HG02884 (cell line): Measurements from ENCODE around the gene CELA3A.

ENCODE experiments used
- ATAC-seq: cut with Tn5 transposase; IDR thresholded peaks from one replicate; pipeline ENCODE4 v1.9.1; 2021; ENCODE audit warnings: mild to moderate bottlenecking, moderate library complexity; ENCODE audit not compliant: unreplicated experiment

CELA3A gene

DNA sequence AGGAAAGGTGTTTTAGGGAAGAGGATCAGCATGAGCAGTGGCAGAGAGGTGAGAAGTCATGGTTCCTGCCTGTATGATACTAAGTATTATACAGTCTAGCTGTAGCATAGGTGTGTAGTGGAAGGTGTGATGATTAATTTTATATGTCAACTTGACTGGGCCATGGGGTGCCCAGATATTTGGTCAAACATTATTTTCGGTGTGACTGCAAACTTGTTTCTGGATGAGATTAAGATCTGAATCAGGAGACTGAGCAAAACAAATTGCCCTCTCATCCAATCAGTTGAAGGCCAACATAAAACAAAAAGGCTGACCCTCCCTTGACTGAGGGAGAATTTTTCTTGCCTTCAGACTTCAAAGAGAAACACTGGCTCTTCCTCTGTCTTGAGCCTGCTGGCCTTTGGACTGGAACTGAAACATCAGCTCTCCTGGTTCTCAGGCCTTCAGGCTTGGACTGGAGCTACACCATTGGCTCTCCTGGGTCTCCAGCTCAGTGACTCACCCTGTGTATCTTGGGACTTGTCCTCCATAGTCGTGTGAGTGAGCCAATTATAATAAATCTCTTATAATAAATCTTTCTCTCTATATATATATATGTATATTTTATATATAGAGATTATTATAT lies 44.3 kb downstream of the CELA3A start:
- no peak for ATAC-seq

DNA sequence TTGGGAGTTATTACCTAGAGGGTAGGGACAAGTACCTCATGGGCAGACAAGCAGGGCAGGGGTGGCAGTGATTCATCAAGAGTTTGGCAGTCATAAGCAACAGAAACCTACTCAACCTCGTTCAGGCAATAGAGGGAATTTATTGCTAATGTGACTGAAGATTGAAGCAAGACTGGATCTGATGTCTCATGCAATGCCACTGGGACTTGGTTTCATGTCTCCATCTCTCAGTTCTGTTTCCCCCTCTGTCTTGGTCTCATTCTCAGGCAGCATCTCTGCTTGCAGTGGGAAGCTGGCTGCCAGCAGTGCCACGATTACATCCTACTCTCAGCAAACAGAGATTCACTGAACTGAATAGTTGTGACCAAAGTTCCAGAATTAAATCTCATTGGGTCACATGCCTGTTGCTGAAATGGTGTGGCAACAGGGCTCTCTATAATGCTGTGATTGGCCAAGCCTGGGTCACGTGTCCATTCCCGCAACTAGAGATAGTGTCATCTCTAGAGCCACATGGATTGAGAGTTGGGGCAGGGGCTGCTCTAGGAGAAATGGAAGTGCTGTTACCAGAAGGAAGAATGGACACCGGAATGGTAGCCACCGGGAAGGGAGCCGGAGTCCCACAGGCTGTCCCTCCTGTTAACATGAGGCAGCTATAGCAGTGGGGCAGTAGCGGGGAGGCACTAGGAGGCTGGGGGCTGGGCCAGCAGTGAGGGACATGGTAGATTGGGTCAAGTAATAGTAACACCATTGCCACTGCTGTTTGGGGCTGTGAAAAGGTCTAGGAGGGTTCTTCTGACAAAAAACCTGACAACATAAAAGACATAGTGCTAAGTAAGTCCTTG lies 47.1 kb downstream of the CELA3A start:
- no peak for ATAC-seq

DNA sequence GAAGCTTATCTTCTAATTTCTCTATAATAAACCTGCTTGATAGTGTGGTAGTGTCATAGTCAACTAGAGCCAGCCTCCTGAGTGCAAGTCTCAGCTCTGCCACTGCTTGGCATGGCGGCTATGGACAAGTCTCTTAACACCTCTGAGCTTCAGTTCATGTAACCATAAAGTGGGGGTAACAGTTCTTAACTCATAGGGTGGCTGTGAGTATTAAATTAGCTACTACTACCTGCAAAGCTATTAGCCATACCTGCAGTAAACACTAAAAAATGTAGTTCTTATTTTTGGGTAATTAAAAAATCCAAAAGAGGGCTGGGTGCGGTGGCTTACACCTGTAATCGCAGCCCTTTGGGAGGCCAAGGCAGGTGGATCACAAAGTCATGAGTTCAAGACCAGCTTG lies 48.9 kb downstream of the CELA3A start:
- ATAC-seq: no peak

DNA sequence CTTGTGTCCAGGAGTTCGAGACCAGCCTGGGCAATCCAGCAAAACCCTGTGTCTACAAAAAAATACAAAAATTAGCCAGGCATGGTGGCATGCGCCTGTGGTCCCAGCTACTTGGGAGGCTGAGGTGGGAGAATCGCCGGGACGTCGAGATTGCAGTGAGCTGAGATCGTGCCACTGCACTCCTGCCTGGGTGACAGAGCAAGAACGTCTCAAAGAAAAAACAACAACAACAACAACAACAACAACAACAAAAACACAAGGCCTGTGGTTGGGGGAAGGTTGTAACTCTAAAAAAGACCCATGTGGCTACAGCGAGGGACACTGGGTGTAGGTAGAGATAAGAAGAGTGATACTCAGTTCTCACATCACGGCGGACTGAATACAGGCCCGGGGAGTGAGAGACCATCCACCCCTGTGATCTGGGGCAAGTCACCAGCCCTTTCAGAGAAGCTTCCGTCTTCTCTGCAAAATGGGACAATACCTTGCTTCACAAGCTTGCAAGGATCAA lies 50.2 kb downstream of the CELA3A start:
- no peak for ATAC-seq

DNA sequence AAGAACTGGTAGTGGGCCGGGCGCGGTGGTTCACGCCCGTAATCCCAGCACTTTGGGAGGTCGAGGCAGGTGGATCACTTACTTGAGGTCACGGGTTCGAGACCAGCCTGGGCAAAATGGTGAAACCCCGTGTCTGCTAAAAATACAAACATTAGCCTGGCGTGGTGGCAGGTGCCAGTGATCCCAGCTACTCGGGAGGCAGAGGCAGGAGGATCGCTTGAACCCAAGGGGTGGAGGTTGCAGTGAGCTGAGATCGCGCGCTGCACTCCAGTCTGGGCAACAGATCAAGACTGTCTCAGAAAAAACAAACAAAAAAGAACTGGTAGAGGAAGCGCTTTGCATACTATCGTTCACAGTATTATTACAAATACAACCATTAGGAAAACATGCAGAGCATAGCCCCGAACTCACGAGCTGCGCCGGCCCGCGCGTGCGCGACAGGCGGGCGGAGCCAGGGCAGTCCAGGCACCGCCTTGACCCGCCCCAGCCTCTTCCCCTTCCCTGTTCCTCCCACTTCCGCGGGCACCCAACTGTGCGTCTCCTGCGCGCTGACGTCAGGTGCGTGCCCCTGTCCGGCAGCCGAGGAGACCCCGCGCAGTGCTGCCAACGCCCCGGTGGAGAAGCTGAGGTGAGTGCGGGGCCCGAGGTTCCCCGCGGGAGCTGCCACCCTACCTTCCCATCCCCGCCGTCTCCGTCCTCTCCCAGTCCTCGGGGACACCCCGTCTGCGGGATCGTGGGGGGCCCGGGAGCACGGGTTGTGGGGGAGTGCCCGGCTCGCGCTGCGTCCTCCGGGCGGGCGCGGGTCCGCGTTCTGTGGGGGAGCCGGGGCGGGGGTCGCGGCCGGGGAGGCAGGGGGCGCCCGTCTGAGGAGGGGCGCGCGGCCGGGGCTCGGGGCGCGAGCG lies 50.9 kb downstream of the CELA3A start, which contains the start of gene CDC42:
Gene CDC42, plus strand, starts transcription at position 595 of the 902 bp plus-strand sequence. CDS start 25,770 bp downstream, outside the sequence.
- peak; percentile 79 for ATAC-seq

DNA sequence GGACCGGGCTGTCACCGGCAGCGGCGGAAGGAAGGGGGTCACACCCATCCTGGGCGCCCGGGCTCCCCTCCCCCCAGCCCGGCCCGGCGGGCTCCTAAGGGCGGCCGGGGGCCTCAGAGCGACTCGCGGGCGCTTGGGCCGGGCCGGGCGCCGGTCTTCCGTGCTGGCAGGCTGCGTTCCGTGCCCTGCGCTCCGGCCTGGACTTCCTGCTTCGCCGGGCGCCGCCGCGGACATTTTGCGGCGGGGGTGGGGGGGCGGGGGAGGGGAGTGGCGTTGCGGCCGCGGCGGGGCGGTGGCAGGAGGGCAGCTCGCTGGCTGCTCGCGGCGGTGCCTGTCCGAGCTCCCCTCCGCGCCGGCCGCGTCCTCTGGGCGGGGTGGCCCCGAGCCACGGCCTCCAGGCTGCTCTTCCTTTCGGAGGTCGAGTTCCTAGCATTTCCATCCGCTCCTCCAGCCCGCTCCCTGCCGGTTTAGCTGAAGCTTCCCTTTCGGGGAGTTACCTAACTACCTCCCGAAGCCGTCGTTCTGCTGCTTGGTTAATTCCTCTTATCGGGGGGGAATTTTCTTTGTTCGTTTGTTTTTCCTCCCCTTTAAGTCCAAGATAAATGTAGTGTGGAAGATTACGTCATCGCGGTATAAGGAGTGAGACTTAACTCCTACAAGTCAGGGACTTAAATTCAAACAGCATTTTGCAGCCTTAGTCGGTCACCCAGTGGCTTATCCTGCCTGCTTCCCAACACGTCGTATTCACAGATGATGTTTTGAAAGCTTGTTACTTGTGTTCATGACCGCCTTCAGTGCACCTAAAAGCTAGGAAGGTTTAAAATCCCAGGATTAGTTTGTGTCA lies 51.8 kb downstream of the CELA3A start:
- ATAC-seq: peak; percentile 34

- ATAC-seq: no peak
Measured at GRCh38 chr1:22053861-22054770, 52.7 kb downstream of the CELA3A start.

DNA sequence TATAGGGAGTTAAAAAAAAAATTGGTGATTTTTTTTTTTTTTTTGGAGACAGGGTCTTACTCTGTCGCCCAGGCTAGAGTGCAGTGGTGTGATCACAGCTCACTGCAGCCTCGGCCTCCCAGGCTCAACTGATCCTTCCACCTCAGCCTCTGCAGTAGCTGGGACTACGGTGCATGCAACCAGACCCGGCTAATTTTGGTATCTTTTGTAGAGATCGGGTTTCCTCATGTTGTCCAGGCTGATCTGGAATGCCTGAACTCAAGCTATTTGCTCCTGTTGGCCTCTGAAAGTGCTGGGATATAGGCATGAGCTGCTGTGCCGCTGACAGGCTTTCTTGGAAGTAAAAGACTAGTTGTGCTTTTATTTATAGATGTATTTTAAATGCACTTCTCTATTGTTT lies 54.0 kb downstream of the CELA3A start:
- ATAC-seq: no peak

GRCh38 chr1:22056043-22056442 lies 54.6 kb downstream of the CELA3A start:
- no peak for ATAC-seq

- ATAC-seq: no peak
Measured at GRCh38 chr1:22056936-22057335, 55.5 kb downstream of the CELA3A start.

GRCh38 chr1:22057861-22058260 lies 56.4 kb downstream of the CELA3A start:
- no peak for ATAC-seq
